GM23338 (cell line): ENCODE measurements around the gene ZMAT2. TPM values are rescaled to one million over a fixed set of nuclear protein-coding genes. Genes with fewer than 3 reads are reported as not detected.

Experiments used
- ATAC-seq: fragments of 200-7000 bp; cut with Tn5 transposase; 3 replicates; pipeline ENCODE4 v1.9.1; 2020
- DNase-seq: peaks from one replicate; pipeline ENCODE4 v3.0.0-alpha.2; 2015; ENCODE audit warnings: low spot score
- H2AFZ ChIP-seq: fragments of 200-600 bp; sonication (generic); 2 replicates; pipeline ENCODE4 v1.8.0; 2016; ENCODE audit warnings: antibody characterized with exemption, mild to moderate bottlenecking, moderate library complexity
- H3F3A ChIP-seq: fragments of 200-600 bp; sonication (generic); replicated peaks from 2 replicates; pipeline ENCODE4 v1.8.0; 2017; ENCODE audit warnings: antibody characterized with exemption, mixed run types, low read depth
- H3K27ac ChIP-seq: fragments of 200-600 bp; sonication (generic); 2 replicates; pipeline ENCODE4 v1.6.1; 2016; ENCODE audit warnings: low read depth
- H3K27me3 ChIP-seq: fragments of 200-600 bp; sonication (generic); 2 replicates; pipeline ENCODE4 v1.8.0; 2016; ENCODE audit warnings: mild to moderate bottlenecking, mixed run types, moderate library complexity; ENCODE audit not compliant: insufficient read depth
- H3K36me3 ChIP-seq: fragments of 200-600 bp; sonication (generic); 2 replicates; pipeline ENCODE4 v1.8.0; 2016; ENCODE audit warnings: mild to moderate bottlenecking; ENCODE audit not compliant: insufficient read depth
- H3K4me1 ChIP-seq: fragments of 200-600 bp; sonication (generic); 2 replicates; pipeline ENCODE4 v1.8.0; 2016; ENCODE audit warnings: mild to moderate bottlenecking, moderate library complexity; ENCODE audit not compliant: insufficient read depth
- H3K4me2 ChIP-seq: fragments of 200-600 bp; sonication (generic); 2 replicates; pipeline ENCODE4 v1.7.1; 2017; ENCODE audit warnings: mixed run types
- H3K4me3 ChIP-seq: fragments of 200-600 bp; sonication (generic); 2 replicates; pipeline ENCODE4 v1.6.1; 2016; ENCODE audit warnings: mixed run types
- H3K79me2 ChIP-seq: fragments of 200-600 bp; sonication (generic); replicated peaks from 2 replicates; pipeline ENCODE4 v1.8.0; 2017; ENCODE audit warnings: mild to moderate bottlenecking; ENCODE audit not compliant: insufficient read depth
- H3K9me2 ChIP-seq: fragments of 200-600 bp; sonication (generic); 2 replicates; pipeline ENCODE4 v1.8.0; 2017; ENCODE audit not compliant: insufficient read depth
- H4K20me1 ChIP-seq: fragments of 200-600 bp; sonication (generic); replicated peaks from 2 replicates; pipeline ENCODE4 v1.8.0; 2017; ENCODE audit warnings: mild to moderate bottlenecking; ENCODE audit not compliant: insufficient read depth
- H3K27ac Mint-ChIP-seq: 2 replicates; pipeline ENCODE4 v1.8.0; 2020; ENCODE audit warnings: inconsistent platforms, mild to moderate bottlenecking, moderate library complexity, mixed read lengths
- H3K27me3 Mint-ChIP-seq: 3 replicates; pipeline ENCODE4 v1.8.0; 2022; ENCODE audit warnings: low read depth, mild to moderate bottlenecking, moderate library complexity, mixed read lengths, inconsistent platforms; ENCODE audit not compliant: insufficient read depth, poor library complexity
- H3K36me3 Mint-ChIP-seq: 3 replicates; pipeline ENCODE4 v1.8.0; 2021; ENCODE audit warnings: low read depth, mild to moderate bottlenecking, inconsistent platforms, moderate library complexity, mixed read lengths
- H3K4me1 Mint-ChIP-seq: 3 replicates; pipeline ENCODE4 v1.8.0; 2020; ENCODE audit warnings: mild to moderate bottlenecking, inconsistent platforms, mixed read lengths
- H3K4me3 Mint-ChIP-seq: 3 replicates; pipeline ENCODE4 v1.8.0; 2021; ENCODE audit warnings: moderate library complexity, mild to moderate bottlenecking, inconsistent platforms, mixed read lengths
- H3K9me3 Mint-ChIP-seq: 3 replicates; pipeline ENCODE4 v1.8.0; 2020; ENCODE audit warnings: moderate library complexity, mild to moderate bottlenecking, inconsistent platforms, mixed read lengths
- CREB1 ChIP-seq: fragments of 250-450 bp; sonication (Bioruptor Pico); IDR thresholded peaks from 2 replicates; pipeline ENCODE4 v1.5.0; 2020; ENCODE audit warnings: low read depth, mild to moderate bottlenecking, moderate library complexity
- CTCF ChIP-seq, 2 experiments: fragments of 200-600 bp in 1 of 2; sonication (generic) in 1 of 2; conservative IDR thresholded peaks; 2 replicates each; pipeline versions ENCODE4 v1.5.1 to v1.6.1; 2016 to 2017; ENCODE audit warnings: antibody characterized with exemption in 2 of 2, low read depth in 2 of 2, mild to moderate bottlenecking in 2 of 2, moderate library complexity in 1 of 2
- EZH2phosphoT487 ChIP-seq: fragments of 200-600 bp; sonication (generic); IDR thresholded peaks from one replicate; pipeline ENCODE4 v1.8.1; 2018; ENCODE audit warnings: antibody characterized with exemption; ENCODE audit not compliant: unreplicated experiment
- NANOG ChIP-seq: IDR thresholded peaks from 2 replicates; pipeline ENCODE4 v1.6.1; 2016; ENCODE audit warnings: antibody characterized with exemption, borderline replicate concordance
- ZNF114 ChIP-seq: fragments of 250-450 bp; sonication (Bioruptor Pico); IDR thresholded peaks from 2 replicates; pipeline ENCODE4 v1.5.0; 2020; ENCODE audit warnings: mild to moderate bottlenecking, moderate library complexity
- ZNF462 ChIP-seq: fragments of 250-450 bp; sonication (Bioruptor Pico); IDR thresholded peaks from 2 replicates; pipeline ENCODE4 v1.5.0; 2020; ENCODE audit warnings: mild to moderate bottlenecking, moderate library complexity
- polyA plus RNA-seq: library from polyadenylated mRNA; unstranded; fragments of >200 nt; fragmentation: Nextera tagmentation; extraction: Ambion mirVana; gene quantifications from 2 replicates; pipeline ENCODE4 v1.2.1, GENCODE V29; 2016
- total RNA-seq: library from RNA; depleted of rRNA; stranded (reverse); fragments of >200 nt; shearing (Covaris generic); gene quantifications from 2 replicates; pipeline ENCODE4 v1.2.3, GENCODE V29; 2014
- TF ChIP-seq, protein P1 (sequence below): IDR thresholded peaks from 2 replicates; pipeline ENCODE4 v1.6.1; 2016; ENCODE audit warnings: antibody characterized with exemption

ZMAT2 gene
- total and polyA plus RNA-seq, 2 experiments from 2014 or later = 26.4 to 50.6 TPM

DNA sequence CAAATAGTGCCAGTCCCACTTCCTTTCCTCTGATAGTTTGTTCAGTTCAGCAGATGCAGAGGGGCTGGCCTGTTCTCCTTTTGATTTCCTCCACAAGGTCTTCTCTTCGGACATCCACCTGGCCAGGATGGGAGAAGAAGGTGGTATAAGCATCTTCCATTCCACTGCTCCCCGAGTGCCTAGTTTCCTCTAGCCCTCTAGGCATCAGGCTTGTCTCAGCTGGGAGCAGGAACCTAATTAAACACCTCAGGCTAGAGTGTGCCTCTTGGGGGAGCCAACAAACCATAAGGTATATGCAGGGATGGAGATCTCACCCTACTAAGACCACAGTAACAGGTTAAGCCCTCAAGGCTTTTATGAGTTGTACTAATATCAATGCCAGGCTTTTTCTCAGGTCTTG, 26.0 kb upstream of the ZMAT2 start (continued):
- TF ChIP-seq ZNF462 (CRISPR knock-in tag) (no peak), NANOG (no peak)

- Mint-ChIP-seq H3K27ac (no peak overlapping the region), H3K36me3 (peaks cover 72% of the 10 kb centered on the region), H3K4me3 (no peak overlapping the region), H3K9me3 (no peaks in the 10 kb centered on the region), H3K4me1 (peaks cover 9% of the 10 kb centered on the region), H3K27me3 (peaks cover 5% of the 10 kb centered on the region)
- Histone ChIP-seq H3K36me3 (peaks cover 14% of the 10 kb centered on the region; the same call in 1 of the 2 replicates), H3K27me3 (no peaks in the 10 kb centered on the region), H3K4me1 (peaks cover 6% of the 10 kb centered on the region), H3F3A (peaks cover 14% of the 10 kb centered on the region; the same call in 1 of the 2 replicates), H3K9me2 (no peaks in the 10 kb centered on the region), H2AFZ (no peak overlapping the region), H4K20me1 (no peaks in the 10 kb centered on the region), H3K4me2 (no peak overlapping the region), H3K79me2 (no peaks in the 10 kb centered on the region), H3K27ac (no peak overlapping the region), H3K4me3 (no peak overlapping the region)
- no peak for DNase-seq
- no peak for ATAC-seq
- TF ChIP-seq CREB1 (no peak), ZNF462 (CRISPR knock-in tag) (no peak), EZH2phosphoT487 (no peak), CTCF (conservative IDR thresholded peaks at IDR 0.05; ENCODE audit: low read depth in 2 of 2) (no peak), ZNF114 (no peak)
- TF ChIP-seq, protein P1, sequence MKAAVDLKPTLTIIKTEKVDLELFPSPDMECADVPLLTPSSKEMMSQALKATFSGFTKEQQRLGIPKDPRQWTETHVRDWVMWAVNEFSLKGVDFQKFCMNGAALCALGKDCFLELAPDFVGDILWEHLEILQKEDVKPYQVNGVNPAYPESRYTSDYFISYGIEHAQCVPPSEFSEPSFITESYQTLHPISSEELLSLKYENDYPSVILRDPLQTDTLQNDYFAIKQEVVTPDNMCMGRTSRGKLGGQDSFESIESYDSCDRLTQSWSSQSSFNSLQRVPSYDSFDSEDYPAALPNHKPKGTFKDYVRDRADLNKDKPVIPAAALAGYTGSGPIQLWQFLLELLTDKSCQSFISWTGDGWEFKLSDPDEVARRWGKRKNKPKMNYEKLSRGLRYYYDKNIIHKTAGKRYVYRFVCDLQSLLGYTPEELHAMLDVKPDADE = no peak
Measured at GRCh38 chr5:140674629-140675028, 25.6 kb upstream of the ZMAT2 start.
